Left hindlimb (tissue), 1 donor: ENCODE data around the gene HDAC9.
A peak's percentile ranks its signal among the peaks of the same experiment; 100 is the strongest.

Experiments used
- DNase-seq: peaks from one replicate; pipeline ENCODE4 v3.0.0-alpha.2; 2018

HDAC9 gene

GRCh38 chr7:18494821-18495408 lies 634 bp upstream of the HDAC9 start:
- DNase-seq: peak; percentile 35

GRCh38 chr7:18496341-18496700 lies 772 bp downstream of the HDAC9 start:
- DNase-seq: no peak

GRCh38 chr7:18497082-18497481 lies 1.5 kb downstream of the HDAC9 start:
- no peak for DNase-seq

GRCh38 chr7:18497800-18498199 lies 2.3 kb downstream of the HDAC9 start:
- no peak for DNase-seq

GRCh38 chr7:18498341-18498740 lies 2.8 kb downstream of the HDAC9 start:
- no peak for DNase-seq

GRCh38 chr7:18499407-18500177 lies 4.0 kb downstream of the HDAC9 start:
- no peak for DNase-seq

GRCh38 chr7:18503126-18503866 lies 7.7 kb downstream of the HDAC9 start:
- no peak for DNase-seq

GRCh38 chr7:18504965-18505364 lies 9.4 kb downstream of the HDAC9 start:
- DNase-seq: no peak

- DNase-seq: no peak
These were observed 10.4 kb downstream of the HDAC9 start for GRCh38 chr7:18505870-18506460.

GRCh38 chr7:18508443-18509427 lies 13.2 kb downstream of the HDAC9 start:
- no peak for DNase-seq

GRCh38 chr7:18509481-18509880 lies 13.9 kb downstream of the HDAC9 start:
- no peak for DNase-seq

GRCh38 chr7:18511351-18512140 lies 16.0 kb downstream of the HDAC9 start:
- DNase-seq: no peak

GRCh38 chr7:18513343-18513742 lies 17.8 kb downstream of the HDAC9 start:
- DNase-seq: no peak

GRCh38 chr7:18515067-18515466 lies 19.5 kb downstream of the HDAC9 start:
- DNase-seq: no peak

- DNase-seq: no peak
These were observed 22.1 kb downstream of the HDAC9 start for GRCh38 chr7:18517646-18518045.

- DNase-seq: no peak
These were observed 23.0 kb downstream of the HDAC9 start for GRCh38 chr7:18518555-18518954.

GRCh38 chr7:18520450-18521235 lies 25.1 kb downstream of the HDAC9 start:
- DNase-seq: no peak

- DNase-seq: no peak
These were observed 25.7 kb downstream of the HDAC9 start for GRCh38 chr7:18521236-18521589.

GRCh38 chr7:18521945-18522566 lies 26.5 kb downstream of the HDAC9 start:
- DNase-seq: no peak

GRCh38 chr7:18524248-18524647 lies 28.7 kb downstream of the HDAC9 start:
- DNase-seq: no peak
